ENCODE measurements around the gene TAX1BP1.
A peak's percentile ranks its signal among the peaks of the same experiment; 100 is the strongest.
"Not testable (repeated sequence)": the region's sequence is repeated elsewhere in the genome, so short reads cannot be mapped to it uniquely, and the experiment has no call there.

TAX1BP1 gene

DNA sequence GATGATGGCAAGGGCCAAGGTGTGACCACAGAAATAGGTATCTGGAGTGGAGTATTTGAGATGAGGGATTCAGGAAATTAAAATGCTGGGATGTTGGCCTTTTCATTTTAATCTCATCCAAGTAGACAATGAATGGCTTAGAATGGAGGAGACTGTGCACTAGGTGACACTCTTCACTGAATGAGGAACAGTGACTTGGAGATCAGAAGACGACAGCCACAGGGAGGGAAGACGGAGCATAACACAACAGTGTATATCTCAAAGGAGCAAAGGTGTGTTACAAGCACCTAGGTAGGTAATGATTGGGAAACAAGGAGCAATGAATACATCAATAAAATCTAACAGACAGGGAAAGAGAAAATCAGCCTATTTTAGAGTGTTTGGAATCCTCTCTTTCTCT is 4.1 kb upstream of the TAX1BP1 start:
- no peak for DNase-seq (ENCODE audit: low spot score)
- in situ Hi-C loops (cut with MboI; ENCODE audit: low pct_unique_long_range_greater_than_20kb, low sequenced_read_pairs, unreplicated experiment) = no loop called here
- TF ChIP-seq, protein P1, sequence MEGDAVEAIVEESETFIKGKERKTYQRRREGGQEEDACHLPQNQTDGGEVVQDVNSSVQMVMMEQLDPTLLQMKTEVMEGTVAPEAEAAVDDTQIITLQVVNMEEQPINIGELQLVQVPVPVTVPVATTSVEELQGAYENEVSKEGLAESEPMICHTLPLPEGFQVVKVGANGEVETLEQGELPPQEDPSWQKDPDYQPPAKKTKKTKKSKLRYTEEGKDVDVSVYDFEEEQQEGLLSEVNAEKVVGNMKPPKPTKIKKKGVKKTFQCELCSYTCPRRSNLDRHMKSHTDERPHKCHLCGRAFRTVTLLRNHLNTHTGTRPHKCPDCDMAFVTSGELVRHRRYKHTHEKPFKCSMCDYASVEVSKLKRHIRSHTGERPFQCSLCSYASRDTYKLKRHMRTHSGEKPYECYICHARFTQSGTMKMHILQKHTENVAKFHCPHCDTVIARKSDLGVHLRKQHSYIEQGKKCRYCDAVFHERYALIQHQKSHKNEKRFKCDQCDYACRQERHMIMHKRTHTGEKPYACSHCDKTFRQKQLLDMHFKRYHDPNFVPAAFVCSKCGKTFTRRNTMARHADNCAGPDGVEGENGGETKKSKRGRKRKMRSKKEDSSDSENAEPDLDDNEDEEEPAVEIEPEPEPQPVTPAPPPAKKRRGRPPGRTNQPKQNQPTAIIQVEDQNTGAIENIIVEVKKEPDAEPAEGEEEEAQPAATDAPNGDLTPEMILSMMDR (IDR thresholded peaks at IDR 0.05; ENCODE audit: extremely low read depth, insufficient read depth, missing control alignments) = no peak

DNA sequence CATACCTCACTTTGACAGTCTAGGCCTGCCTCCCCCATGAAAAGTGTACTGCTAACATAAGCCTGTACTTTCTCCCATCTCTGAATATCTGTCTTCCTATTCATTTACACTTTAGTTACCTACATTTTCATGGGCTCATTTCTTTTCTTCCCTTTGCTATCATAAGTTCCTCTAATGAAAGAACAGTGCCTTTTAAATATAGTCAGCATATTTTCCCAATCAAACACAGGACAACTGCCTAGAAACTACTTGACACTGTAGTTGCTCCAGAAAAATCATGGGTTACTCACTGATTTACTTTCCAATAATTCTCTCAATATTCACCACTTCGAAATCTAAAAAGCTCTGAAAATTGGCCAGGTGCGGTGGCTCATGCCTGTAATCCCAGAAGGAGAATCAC is 2.8 kb upstream of the TAX1BP1 start:
- no peak for DNase-seq (ENCODE audit: low spot score)
- TF ChIP-seq, protein P1 (IDR thresholded peaks at IDR 0.05; ENCODE audit: extremely low read depth, insufficient read depth, missing control alignments) = no peak
- in situ Hi-C loops (cut with MboI; ENCODE audit: low pct_unique_long_range_greater_than_20kb, low sequenced_read_pairs, unreplicated experiment) = no loop called here

DNA sequence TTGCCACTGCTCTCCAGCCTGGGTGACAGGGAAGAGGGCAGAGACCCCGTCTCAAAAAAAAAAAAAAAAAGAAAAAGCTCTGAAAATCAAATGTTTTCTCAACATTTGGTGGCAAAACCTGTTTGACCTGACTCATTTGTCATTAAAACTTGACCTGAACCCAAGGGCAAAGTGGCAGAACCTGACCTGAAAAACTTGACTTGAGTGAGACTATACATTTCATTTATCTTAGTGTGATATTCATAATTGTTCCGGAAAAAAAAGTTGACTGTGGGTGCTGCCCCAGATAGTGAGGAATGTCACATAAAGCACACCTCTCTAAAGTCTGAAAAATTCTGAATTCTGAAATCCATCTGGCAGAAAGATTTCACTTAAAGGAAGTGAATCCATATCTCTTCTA is 2.3 kb upstream of the TAX1BP1 start:
- TF ChIP-seq, protein P1 (IDR thresholded peaks at IDR 0.05; ENCODE audit: extremely low read depth, insufficient read depth, missing control alignments) = no peak
- in situ Hi-C loops (cut with MboI; ENCODE audit: low pct_unique_long_range_greater_than_20kb, low sequenced_read_pairs, unreplicated experiment) = no loop called here

DNA sequence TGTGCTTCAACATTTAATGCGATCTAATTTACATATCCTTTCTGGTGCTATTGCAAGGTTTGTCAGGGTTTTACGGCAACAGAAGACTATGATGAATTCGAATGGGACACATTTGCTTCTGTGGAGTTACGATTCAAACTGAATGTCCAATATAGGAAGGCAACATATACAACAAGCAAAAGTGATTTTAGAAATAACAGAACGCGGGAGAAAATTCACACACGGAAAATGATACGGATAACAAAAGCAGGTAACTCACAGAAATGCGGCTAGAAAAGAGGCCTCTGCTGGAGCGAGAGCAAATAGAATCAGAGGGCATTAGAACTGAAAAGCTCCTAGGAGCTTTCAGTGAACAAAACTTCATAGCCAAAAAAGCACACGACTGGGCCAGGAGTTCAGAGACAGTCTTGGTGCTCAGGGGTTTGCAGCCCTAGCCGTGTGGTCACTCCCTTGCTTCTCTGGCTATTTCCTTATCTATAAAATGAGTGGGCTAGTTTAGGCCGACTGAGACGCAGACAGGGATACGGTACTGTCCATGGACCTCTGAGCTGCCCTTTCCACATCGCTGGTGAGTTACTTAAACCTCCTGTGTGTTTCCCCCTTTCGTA is 557 bp upstream of the TAX1BP1 start:
- TF ChIP-seq, protein P1 (IDR thresholded peaks at IDR 0.05; ENCODE audit: extremely low read depth, insufficient read depth, missing control alignments) = no peak
- in situ Hi-C loops (cut with MboI; ENCODE audit: low pct_unique_long_range_greater_than_20kb, low sequenced_read_pairs, unreplicated experiment) = no loop called here
- no peak for DNase-seq (ENCODE audit: low spot score)

More for the DNA sequence above, 2.3 kb upstream of the TAX1BP1 start:
- no peak for DNase-seq (ENCODE audit: low spot score)

DNA sequence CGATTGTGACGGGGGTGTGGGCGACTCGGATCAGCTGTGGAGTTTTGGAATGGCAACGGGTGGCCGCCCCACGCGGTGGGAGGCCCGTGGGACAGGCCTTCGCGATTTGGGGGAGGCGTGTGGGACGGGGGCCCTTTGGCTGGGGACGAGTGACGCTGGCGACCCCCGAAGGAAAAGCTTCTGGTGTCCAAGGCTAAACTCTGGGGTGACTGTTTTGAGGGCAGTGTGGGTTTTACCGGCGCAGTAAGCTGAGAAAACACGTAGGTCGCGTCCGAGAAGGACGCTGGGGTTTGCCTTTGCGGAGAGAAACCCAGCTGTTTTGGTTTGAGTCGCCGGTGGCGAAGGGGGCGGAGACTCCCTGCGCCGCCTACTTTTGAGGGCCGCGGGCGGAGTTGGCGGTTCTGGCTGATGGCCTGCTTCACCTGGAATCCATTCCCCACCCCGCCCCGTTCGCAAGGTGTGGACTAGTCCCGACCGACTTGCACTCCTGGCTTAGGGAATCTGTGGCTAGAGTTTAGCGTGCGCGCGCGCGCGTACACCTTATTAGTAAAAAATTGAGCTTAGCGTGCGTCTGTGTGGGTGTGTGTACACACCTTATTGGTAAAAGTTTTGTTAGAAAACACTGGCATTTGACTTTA is 606 bp downstream of the TAX1BP1 start:
- peak; percentile 82 for DNase-seq (ENCODE audit: low spot score)
- in situ Hi-C loops (cut with MboI; ENCODE audit: low pct_unique_long_range_greater_than_20kb, low sequenced_read_pairs, unreplicated experiment) = no loop called here
- TF ChIP-seq, protein P1 (IDR thresholded peaks at IDR 0.05; ENCODE audit: extremely low read depth, insufficient read depth, missing control alignments) = no peak

DNA sequence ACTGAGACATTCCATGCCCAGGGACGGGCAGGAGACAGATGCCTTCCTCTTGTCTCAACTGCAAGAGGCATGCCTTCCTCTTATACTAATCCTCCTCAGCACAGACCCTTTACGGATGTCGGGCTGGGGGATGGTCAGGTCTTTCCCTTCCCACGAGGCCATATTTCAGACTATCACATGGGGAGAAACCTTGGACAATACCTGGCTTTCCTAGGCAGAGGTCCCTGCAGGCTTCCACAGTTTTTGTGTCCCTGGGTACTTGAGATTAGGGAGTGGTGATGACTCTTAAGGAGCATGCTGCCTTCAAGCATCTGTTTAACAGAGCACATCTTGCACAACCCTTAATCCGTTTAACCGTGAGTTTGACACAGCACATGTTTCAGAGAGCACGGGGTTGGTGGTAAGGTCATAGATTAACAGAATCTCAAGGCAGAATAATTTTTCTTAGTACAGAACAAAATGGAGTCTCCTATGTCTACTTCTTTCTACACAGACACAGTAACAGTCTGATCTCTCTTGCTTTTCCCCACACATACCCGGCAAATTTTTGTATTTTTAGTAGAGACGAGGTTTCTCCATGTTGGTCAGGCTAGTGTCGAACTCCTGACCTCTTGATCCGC is 2.2 kb downstream of the TAX1BP1 start:
- DNase-seq (ENCODE audit: low spot score); in situ Hi-C loops (cut with MboI; ENCODE audit: low pct_unique_long_range_greater_than_20kb, low sequenced_read_pairs, unreplicated experiment): not testable (repeated sequence)

DNA sequence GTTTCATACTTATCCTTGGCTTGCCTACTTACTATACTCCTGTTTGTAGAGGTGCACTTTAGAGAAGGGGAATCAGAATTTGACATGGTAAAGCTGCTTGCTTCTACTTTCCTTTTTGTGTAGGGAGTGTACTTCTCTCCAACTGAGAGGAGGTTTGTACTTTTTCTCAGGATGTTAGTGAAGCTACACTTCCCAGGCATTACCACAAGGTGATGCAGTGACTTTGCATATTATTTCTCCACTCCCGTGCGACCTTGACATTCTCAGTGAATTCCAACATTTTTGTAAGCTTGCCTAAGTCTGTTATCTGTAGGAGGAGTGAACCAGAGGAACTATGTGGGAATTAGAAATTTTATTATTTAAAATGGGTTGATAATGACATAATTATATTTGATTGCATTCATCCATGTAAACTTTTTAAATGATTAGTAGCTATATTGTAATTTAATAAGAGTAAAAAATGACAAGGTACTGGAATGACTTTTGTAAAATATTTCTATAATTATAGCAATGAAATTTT is 5.2 kb downstream of the TAX1BP1 start:
- in situ Hi-C loops (cut with MboI; ENCODE audit: low pct_unique_long_range_greater_than_20kb, low sequenced_read_pairs, unreplicated experiment) = no loop called here
- TF ChIP-seq, protein P1 (IDR thresholded peaks at IDR 0.05; ENCODE audit: extremely low read depth, insufficient read depth, missing control alignments) = peak; percentile 44
- no peak for DNase-seq (ENCODE audit: low spot score)
